Mucosa of stomach (tissue), 1 donor: ENCODE data around the gene SPNS2.
A peak's percentile ranks its signal among the peaks of the same experiment; 100 is the strongest.

ENCODE experiments used
- H3K27me3 ChIP-seq: one replicate; pipeline ENCODE4 v1.7.0; 2013; ENCODE audit warnings: mild to moderate bottlenecking, low read length; ENCODE audit not compliant: control insufficient read depth, insufficient read depth
- H3K36me3 ChIP-seq: one replicate; pipeline ENCODE4 v1.7.0; 2013; ENCODE audit warnings: low read length; ENCODE audit not compliant: control insufficient read depth, insufficient read depth
- H3K4me1 ChIP-seq: one replicate; pipeline ENCODE4 v1.7.0; 2013; ENCODE audit warnings: mild to moderate bottlenecking, low read length; ENCODE audit not compliant: control insufficient read depth, insufficient read depth
- H3K4me3 ChIP-seq: one replicate; pipeline ENCODE4 v1.7.0; 2013; ENCODE audit warnings: low read length
- H3K9ac ChIP-seq: one replicate; pipeline ENCODE4 v1.7.0; 2013; ENCODE audit warnings: mild to moderate bottlenecking, low read length, moderate library complexity
- H3K9me3 ChIP-seq: one replicate; pipeline ENCODE4 v1.7.0; 2013; ENCODE audit warnings: mild to moderate bottlenecking, low read length, moderate library complexity; ENCODE audit not compliant: control insufficient read depth
- donor health status: Pancreatic carcinoma.

SPNS2 gene

GRCh38 chr17:4483012-4483840 is 15.5 kb upstream of the SPNS2 start:
- Histone ChIP-seq H3K4me3 (peak overlapping the region; percentile 34), H3K9me3 (no peaks in the 10 kb centered on the region), H3K9ac (peak overlapping the region; percentile 73), H3K4me1 (peaks cover 54% of the 10 kb centered on the region), H3K27me3 (no peaks in the 10 kb centered on the region), H3K36me3 (no peaks in the 10 kb centered on the region)

GRCh38 chr17:4485676-4486646 is 12.7 kb upstream of the SPNS2 start:
- peaks cover 48% of the 10 kb centered on the region for H3K4me1 ChIP-seq
- H3K9ac ChIP-seq, result no peak overlapping the region
- H3K4me3 ChIP-seq, result no peak overlapping the region

GRCh38 chr17:4487296-4487695 is 11.4 kb upstream of the SPNS2 start:
- Histone ChIP-seq H3K27me3 (no peaks in the 10 kb centered on the region), H3K9ac (no peak overlapping the region), H3K36me3 (no peaks in the 10 kb centered on the region), H3K4me3 (no peak overlapping the region), H3K9me3 (no peaks in the 10 kb centered on the region), H3K4me1 (peaks cover 45% of the 10 kb centered on the region)

More at GRCh38 chr17:4485676-4486646, 12.7 kb upstream of the SPNS2 start:
- Histone ChIP-seq H3K27me3 (no peaks in the 10 kb centered on the region), H3K9me3 (no peaks in the 10 kb centered on the region), H3K36me3 (no peaks in the 10 kb centered on the region)

GRCh38 chr17:4487820-4488716 is 10.6 kb upstream of the SPNS2 start:
- Histone ChIP-seq H3K27me3 (no peaks in the 10 kb centered on the region), H3K9me3 (no peaks in the 10 kb centered on the region), H3K4me1 (peaks cover 45% of the 10 kb centered on the region), H3K36me3 (no peaks in the 10 kb centered on the region), H3K4me3 (no peak overlapping the region), H3K9ac (no peak overlapping the region)

GRCh38 chr17:4488989-4489595 is 9.6 kb upstream of the SPNS2 start:
- Histone ChIP-seq H3K4me1 (peaks cover 43% of the 10 kb centered on the region), H3K4me3 (no peak overlapping the region), H3K9ac (no peak overlapping the region), H3K27me3 (no peaks in the 10 kb centered on the region), H3K9me3 (no peaks in the 10 kb centered on the region), H3K36me3 (no peaks in the 10 kb centered on the region)

GRCh38 chr17:4490109-4490591 is 8.5 kb upstream of the SPNS2 start:
- Histone ChIP-seq H3K27me3 (no peaks in the 10 kb centered on the region), H3K9me3 (no peaks in the 10 kb centered on the region), H3K4me3 (no peak overlapping the region), H3K4me1 (peaks cover 42% of the 10 kb centered on the region), H3K9ac (no peak overlapping the region), H3K36me3 (no peaks in the 10 kb centered on the region)

- Histone ChIP-seq H3K9me3 (no peaks in the 10 kb centered on the region), H3K27me3 (no peaks in the 10 kb centered on the region), H3K9ac (no peak overlapping the region)
Measured at GRCh38 chr17:4490637-4491061, 8.0 kb upstream of the SPNS2 start.

GRCh38 chr17:4492721-4493561 is 5.7 kb upstream of the SPNS2 start:
- Histone ChIP-seq H3K4me1 (peaks cover 52% of the 10 kb centered on the region), H3K36me3 (no peaks in the 10 kb centered on the region), H3K9me3 (no peaks in the 10 kb centered on the region), H3K9ac (peak overlapping the region; percentile 18), H3K4me3 (no peak overlapping the region), H3K27me3 (no peaks in the 10 kb centered on the region)

More at GRCh38 chr17:4490637-4491061, 8.0 kb upstream of the SPNS2 start:
- Histone ChIP-seq H3K4me1 (peaks cover 42% of the 10 kb centered on the region), H3K4me3 (no peak overlapping the region), H3K36me3 (no peaks in the 10 kb centered on the region)

- Histone ChIP-seq H3K9ac (no peak overlapping the region), H3K9me3 (no peaks in the 10 kb centered on the region), H3K36me3 (no peaks in the 10 kb centered on the region), H3K27me3 (peaks cover 21% of the 10 kb centered on the region), H3K4me1 (peaks cover 57% of the 10 kb centered on the region), H3K4me3 (no peak overlapping the region)
Measured at GRCh38 chr17:4497101-4497824, 1.4 kb upstream of the SPNS2 start.
